ENCODE measurements around the gene ELOVL3. TPM values are rescaled to one million over a fixed set of nuclear protein-coding genes. Genes with fewer than 3 reads are reported as not detected.

The ELOVL3 gene
- total and polyA plus RNA-seq, 2 of the 4 experiments (the other 2 are of a cell fraction), result 0.09 to 0.36 TPM

GRCh38 chr10:102234888-102235597, 8.9 kb downstream of the ELOVL3 start:
- H3K18ac ChIP-seq (ENCODE audit: low read depth, low read length), result no peak overlapping the region
- no peak overlapping the region; the same call in 1 of the 2 replicates for H2AK5ac ChIP-seq (ENCODE audit: low read depth, low read length)
- no peaks in the 10 kb centered on the region for H3K36me3 ChIP-seq (ENCODE audit: control insufficient read depth, insufficient read depth, low read length)
- no peak overlapping the region for H2BK120ac ChIP-seq (ENCODE audit: low read depth, low read length)
- no peak overlapping the region for H3K9ac ChIP-seq (ENCODE audit: low read depth, low read length)
- no peak overlapping the region for H2BK5ac ChIP-seq (ENCODE audit: low read depth, low read length, poor library complexity, severe bottlenecking)
- CTCF ChIA-PET, result interaction anchor here (0.8 to 1.5 kb wide), 2 partner anchors 112 to 118 kb away, joined by 3 read pairs; no protein-coding TSS in a partner anchor
- WGBS, 2 experiments (ENCODE audit: extremely low coverage in 2 of 2, insufficient read length in 1 of 2), result no CpG with 5 or more reads among the region's 12 CpGs
- no peak overlapping the region for H3K56ac ChIP-seq (ENCODE audit: extremely low read depth, insufficient read depth, low read length)
- H3K9me1 ChIP-seq (ENCODE audit: insufficient read depth, low read length), result 0 out of 2 replicates have a peak, but pooled peaks cover 7% of the 10 kb centered on the region
- H3K27me3 ChIP-seq (ENCODE audit: control insufficient read depth, insufficient read depth, low read length), result peaks cover 52% of the 10 kb centered on the region
- H3K23ac ChIP-seq (ENCODE audit: low read depth, low read length), result no peak overlapping the region
- H2AK9ac ChIP-seq (replicated peaks; ENCODE audit: low read depth, low read length, poor library complexity), result no peak overlapping the region
- H3K4me3 ChIP-seq (ENCODE audit: insufficient read depth, low read depth, low read length), result no peak overlapping the region
- no peak overlapping the region for H4K5ac ChIP-seq (ENCODE audit: low read depth, low read length)
- no peak overlapping the region for H3K14ac ChIP-seq (replicated peaks; ENCODE audit: low read depth, low read length)
- H2AFZ ChIP-seq (replicated peaks; ENCODE audit: low read length, poor library complexity), result peak overlapping the region; percentile 54
- intact Hi-C loops (cut with micrococcal nuclease), result no loop called here
- no peak for DNase-seq
- dilution Hi-C loops (cut with HindIII; ENCODE audit: low sequenced_read_pairs, unreplicated experiment), result no loop called here
- ATAC-seq (ENCODE audit: low read depth), result no peak
- TF ChIP-seq CEBPB (IDR thresholded peaks at IDR 0.05; ENCODE audit: low read depth, low read length), result no peak
- no peak for TF ChIP-seq RCOR1 (IDR thresholded peaks at IDR 0.05; ENCODE audit: insufficient replicate concordance, low read length)
- TF ChIP-seq MAZ (IDR thresholded peaks at IDR 0.05; ENCODE audit: borderline replicate concordance, low read depth, low read length), result no peak
- no peak for TF ChIP-seq USF2 (IDR thresholded peaks at IDR 0.05; ENCODE audit: low read depth, low read length)
- no peak for TF ChIP-seq CTCF (conservative IDR thresholded peaks at IDR 0.05; ENCODE audit: low read depth, low read length)
- no peak for TF ChIP-seq BHLHE40 (IDR thresholded peaks at IDR 0.05; ENCODE audit: low read depth, low read length)
- TF ChIP-seq MAFK (IDR thresholded peaks at IDR 0.05; ENCODE audit: low read depth, low read length), result no peak
- TF ChIP-seq MXI1 (IDR thresholded peaks at IDR 0.05; ENCODE audit: borderline replicate concordance, low read depth, low read length), result no peak
- TF ChIP-seq RFX5 (IDR thresholded peaks at IDR 0.05; ENCODE audit: low read depth, low read length), result no peak
- no peak for TF ChIP-seq ELK1 (IDR thresholded peaks at IDR 0.05; ENCODE audit: borderline replicate concordance, low read depth, low read length)
- TF ChIP-seq POLR2A (IDR thresholded peaks at IDR 0.05; ENCODE audit: low read depth, low read length), result no peak
- no peak for TF ChIP-seq SMC3 (IDR thresholded peaks at IDR 0.05; ENCODE audit: low read depth, low read length)
- no peak for TF ChIP-seq CHD1 (IDR thresholded peaks at IDR 0.05; ENCODE audit: low read depth, low read length)
- TF ChIP-seq FOS (IDR thresholded peaks at IDR 0.05; ENCODE audit: low read depth, low read length), result no peak
- TF ChIP-seq RAD21 (IDR thresholded peaks at IDR 0.05; ENCODE audit: low read length), result no peak
- no peak for TF ChIP-seq NFE2L2 (IDR thresholded peaks at IDR 0.05; ENCODE audit: low read depth, low read length)
- H3K9me3 ChIP-seq (ENCODE audit: control insufficient read depth, insufficient read depth, low read length), result no peaks in the 10 kb centered on the region
- H3K27ac ChIP-seq (ENCODE audit: insufficient read depth, low read length), result no peak overlapping the region
- in situ Hi-C loops (cut with MboI; ENCODE audit: low sequenced_read_pairs), result no loop called here
- no peak overlapping the region for H2BK15ac ChIP-seq (ENCODE audit: low read depth, low read length)
- H3K4me1 ChIP-seq (ENCODE audit: control insufficient read depth, insufficient read depth, low read length), result peaks cover 2% of the 10 kb centered on the region; the same call in 1 of the 2 replicates
- no peak overlapping the region for H4K8ac ChIP-seq (ENCODE audit: low read depth in 2 of 2, low read length in 2 of 2)
- H3K4ac ChIP-seq (ENCODE audit: low read depth, low read length), result no peak overlapping the region
- H3K79me1 ChIP-seq (ENCODE audit: low read depth in 1 of 2, low read length in 2 of 2), result no peaks in the 10 kb centered on the region
- POLR2A ChIA-PET (ENCODE audit: unreplicated experiment), result no interaction called here
- H4K20me1 ChIP-seq (ENCODE audit: insufficient read depth, low read length), result peaks cover 4% of the 10 kb centered on the region
- no peak overlapping the region for H2BK20ac ChIP-seq (ENCODE audit: low read depth, low read length)
- BruUV-seq (replicated peaks), result no TSS peak
- H4K91ac ChIP-seq (ENCODE audit: insufficient read depth, low read depth, low read length), result no peak overlapping the region
- no peak overlapping the region for H3K4me2 ChIP-seq (ENCODE audit: low read depth, low read length)

All from IMR-90 (cell line).